GM19397 (cell line): ENCODE results near the gene TNFRSF1B.
A peak's percentile ranks its signal among the peaks of the same experiment; 100 is the strongest.
"Not testable (repeated sequence)": the region's sequence is repeated elsewhere in the genome, so short reads cannot be mapped to it uniquely, and the experiment has no call there.

Experiments
- ATAC-seq: cut with Tn5 transposase; IDR thresholded peaks from one replicate; pipeline ENCODE4 v1.9.1; 2021; ENCODE audit warnings: mild to moderate bottlenecking, moderate library complexity; ENCODE audit not compliant: unreplicated experiment

Gene TNFRSF1B

GRCh38 chr1:12209495-12209832 is 42.7 kb downstream of the TNFRSF1B start:
- ATAC-seq = no peak

GRCh38 chr1:12215118-12215961 is 48.5 kb downstream of the TNFRSF1B start:
- ATAC-seq = no peak

- no peak for ATAC-seq
These were observed 53.0 kb downstream of the TNFRSF1B start for GRCh38 chr1:12219800-12220199.

GRCh38 chr1:12220890-12221289 is 54.1 kb downstream of the TNFRSF1B start:
- no peak for ATAC-seq

- ATAC-seq = not testable (repeated sequence)
These were observed 55.9 kb downstream of the TNFRSF1B start for GRCh38 chr1:12222700-12223099.

GRCh38 chr1:12224092-12224491 is 57.3 kb downstream of the TNFRSF1B start:
- not testable (repeated sequence) for ATAC-seq

- no peak for ATAC-seq
These were observed 62.2 kb downstream of the TNFRSF1B start for GRCh38 chr1:12228979-12229378.

GRCh38 chr1:12229386-12229834 is 62.6 kb downstream of the TNFRSF1B start:
- no peak for ATAC-seq

- ATAC-seq = peak; percentile 82
These were observed 63.2 kb downstream of the TNFRSF1B start, which contains the start of gene VPS13D for GRCh38 chr1:12229835-12230548. Gene VPS13D, plus strand, starts transcription at chr1:12230030. Its CDS starts 4,237 bp downstream, at chr1:12234267.

- ATAC-seq = peak; percentile 16
These were observed 63.9 kb downstream of the TNFRSF1B start for GRCh38 chr1:12230549-12231275.

GRCh38 chr1:12231276-12231595 is 64.4 kb downstream of the TNFRSF1B start:
- ATAC-seq = no peak

GRCh38 chr1:12232221-12232620 is 65.4 kb downstream of the TNFRSF1B start:
- ATAC-seq = no peak

GRCh38 chr1:12244078-12244477 is 77.3 kb downstream of the TNFRSF1B start:
- no peak for ATAC-seq

- no peak for ATAC-seq
These were observed 77.8 kb downstream of the TNFRSF1B start for GRCh38 chr1:12244585-12244984.

GRCh38 chr1:12245116-12245515 is 78.3 kb downstream of the TNFRSF1B start:
- no peak for ATAC-seq

GRCh38 chr1:12245733-12246132 is 78.9 kb downstream of the TNFRSF1B start:
- no peak for ATAC-seq

- ATAC-seq = no peak
These were observed 79.8 kb downstream of the TNFRSF1B start for GRCh38 chr1:12246584-12246983.

- ATAC-seq = no peak
These were observed 82.4 kb downstream of the TNFRSF1B start for GRCh38 chr1:12249181-12249580.

GRCh38 chr1:12249748-12250147 is 83.0 kb downstream of the TNFRSF1B start:
- no peak for ATAC-seq

GRCh38 chr1:12251442-12251841 is 84.7 kb downstream of the TNFRSF1B start:
- no peak for ATAC-seq

- ATAC-seq = no peak
These were observed 89.1 kb downstream of the TNFRSF1B start for GRCh38 chr1:12255913-12256312.

GRCh38 chr1:12258272-12258671 is 91.5 kb downstream of the TNFRSF1B start:
- ATAC-seq = no peak
